HL-60 (cell line): ENCODE results near the gene EIF4G3.
A peak's percentile ranks its signal among the peaks of the same experiment; 100 is the strongest.

Experiments
- DNase-seq, 2 experiments: peaks; one replicate each; pipeline ENCODE4 v3.0.0-alpha.2; 2010 to 2020; ENCODE audit warnings: low read depth in 1 of 2, low spot score in 1 of 2
- H3K27ac ChIP-seq: fragments of 250-450 bp; sonication (Bioruptor Pico); replicated peaks from 2 replicates; pipeline ENCODE4 v1.5.1; 2020; ENCODE audit warnings: mild to moderate bottlenecking, moderate library complexity
- H3K27me3 ChIP-seq: fragments of 250-450 bp; sonication (Bioruptor Pico); 2 replicates; pipeline ENCODE4 v1.5.1; 2021; ENCODE audit warnings: mild to moderate bottlenecking, moderate library complexity; ENCODE audit not compliant: insufficient read depth, poor library complexity, severe bottlenecking
- H3K4me3 ChIP-seq: replicated peaks from 2 replicates; pipeline ENCODE4 v1.5.1; 2011; ENCODE audit warnings: mild to moderate bottlenecking, control low read depth, low read length; ENCODE audit not compliant: insufficient read depth
- CTCF ChIP-seq: IDR thresholded peaks from one replicate; pipeline ENCODE4 v1.5.1; 2011; ENCODE audit warnings: low read length, control low read depth, inconsistent platforms; ENCODE audit not compliant: insufficient read depth
- GABPA ChIP-seq: IDR thresholded peaks from 2 replicates; pipeline ENCODE4 v1.6.1; 2012; ENCODE audit warnings: low read depth
- POLR2AphosphoS5 ChIP-seq: IDR thresholded peaks from 2 replicates; pipeline ENCODE4 v1.6.1; 2012; ENCODE audit warnings: low read depth
- REST ChIP-seq: IDR thresholded peaks from 2 replicates; pipeline ENCODE4 v1.6.1; 2012; ENCODE audit warnings: low read depth; ENCODE audit not compliant: insufficient replicate concordance
- SPI1 ChIP-seq: IDR thresholded peaks from 2 replicates; pipeline ENCODE4 v1.6.1; 2012; ENCODE audit warnings: low read depth, mild to moderate bottlenecking, borderline replicate concordance

The EIF4G3 gene

GRCh38 chr1:21000245-21000594, 176.5 kb downstream of the EIF4G3 start:
- Histone ChIP-seq H3K27ac (peak overlapping the region; percentile 57), H3K27me3 (no peaks in the 10 kb centered on the region), H3K4me3 (no peak overlapping the region)
- DNase-seq: peak; percentile 16 to 56
- TF ChIP-seq GABPA (no peak), CTCF (no peak), REST (no peak), POLR2AphosphoS5 (no peak), SPI1 (no peak)

GRCh38 chr1:20999525-21000244, 177.0 kb downstream of the EIF4G3 start:
- TF ChIP-seq REST (no peak), POLR2AphosphoS5 (no peak), GABPA (no peak), CTCF (no peak), SPI1 (no peak)
- Histone ChIP-seq H3K27ac (peak overlapping the region; percentile 57), H3K4me3 (no peak overlapping the region), H3K27me3 (no peaks in the 10 kb centered on the region)
- no peak for DNase-seq

GRCh38 chr1:20998826-20999225, 177.9 kb downstream of the EIF4G3 start:
- Histone ChIP-seq H3K4me3 (no peak overlapping the region), H3K27ac (peak overlapping the region; percentile 57), H3K27me3 (no peaks in the 10 kb centered on the region)
- TF ChIP-seq SPI1 (no peak), CTCF (no peak), GABPA (no peak), POLR2AphosphoS5 (no peak), REST (no peak)
- no peak for DNase-seq
